Raji (cell line): Measurements from ENCODE around the gene PCMT1.

Experiments
- POLR2A ChIP-seq: IDR thresholded peaks from 2 replicates; pipeline ENCODE4 v1.6.1; 2011; ENCODE audit warnings: low read depth, low read length, control low read depth; ENCODE audit not compliant: insufficient read depth

PCMT1 gene

GRCh38 chr6:149749594-149750135 is at the start of gene PCMT1:
TSS of gene PCMT1 (plus strand) at chr6:149749741. CDS start at chr6:149749902, 161 bp downstream.
- TF ChIP-seq POLR2A = peak; percentile 91

DNA sequence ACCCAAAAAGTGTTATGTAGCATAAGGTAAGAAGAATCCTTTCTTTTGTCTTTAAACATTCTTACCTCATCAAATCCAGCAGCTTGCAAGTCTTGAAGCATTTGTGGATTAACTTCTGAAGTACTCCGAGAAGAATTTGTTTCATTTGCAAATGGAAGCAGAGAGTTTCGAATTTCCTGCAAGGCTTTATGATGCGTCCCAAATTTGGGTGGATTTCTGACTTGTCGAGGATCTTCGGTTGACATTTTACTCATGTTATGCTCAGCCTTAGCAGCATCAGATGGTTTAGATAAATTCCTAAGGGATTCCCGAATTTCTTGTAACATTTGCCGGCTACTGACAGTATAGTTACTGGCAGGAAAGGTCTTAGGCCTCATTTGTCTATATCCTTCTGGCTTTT is 47.8 kb upstream of the PCMT1 start:
- TF ChIP-seq POLR2A = no peak

DNA sequence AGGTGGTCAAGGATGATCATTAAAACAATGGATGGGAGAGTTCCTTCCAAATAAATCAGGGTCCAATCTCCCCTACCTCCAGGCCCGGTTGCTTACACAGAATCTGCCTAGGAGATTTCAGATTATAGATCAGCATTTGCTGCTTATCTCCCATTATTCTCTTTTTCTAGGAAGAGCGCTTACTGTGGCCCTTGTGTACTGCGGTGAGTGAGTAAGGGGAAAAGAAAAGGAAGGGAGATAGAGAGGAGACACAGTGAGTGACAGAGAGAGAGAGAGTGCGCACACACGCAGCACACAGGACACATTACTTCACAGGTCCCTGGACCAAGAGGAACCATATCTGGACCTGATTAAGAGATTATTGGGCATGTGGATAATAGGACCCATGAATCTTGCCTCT is 37.8 kb upstream of the PCMT1 start:
- no peak for TF ChIP-seq POLR2A

- no peak for TF ChIP-seq POLR2A
Measured at GRCh38 chr6:149714442-149714841, 35.1 kb upstream of the PCMT1 start.

- TF ChIP-seq POLR2A = no peak
Measured at GRCh38 chr6:149716181-149716963, 33.2 kb upstream of the PCMT1 start.

GRCh38 chr6:149717255-149717587 is 32.3 kb upstream of the PCMT1 start:
- no peak for TF ChIP-seq POLR2A

GRCh38 chr6:149717588-149718458 is 31.7 kb upstream of the PCMT1 start, which contains the start of gene LATS1:
TSS of gene LATS1 (minus strand) at chr6:149718101. CDS start at chr6:149702126, 15,975 bp downstream.
- TF ChIP-seq POLR2A = peak; percentile 97

- no peak for TF ChIP-seq POLR2A
Measured at GRCh38 chr6:149719531-149719930, 30.0 kb upstream of the PCMT1 start.

DNA sequence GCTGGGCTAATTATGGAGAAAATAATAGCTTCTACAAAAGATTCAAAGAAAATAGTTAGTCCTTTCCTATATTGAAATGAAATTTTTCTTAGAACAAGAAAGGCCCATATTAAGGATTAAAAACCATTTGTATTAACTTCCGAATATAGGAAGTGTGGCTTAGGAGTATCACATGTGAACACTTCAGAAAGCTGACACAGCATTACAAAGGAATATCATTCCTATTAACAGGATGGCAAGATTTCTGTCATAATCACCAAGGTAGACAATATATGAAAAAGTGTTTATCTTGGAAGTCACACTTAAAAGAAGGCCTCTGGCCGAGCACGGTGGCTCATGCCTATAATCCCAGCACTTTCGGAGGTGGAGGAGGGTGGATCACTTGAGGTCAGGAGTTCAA is 26.3 kb upstream of the PCMT1 start:
- no peak for TF ChIP-seq POLR2A

- TF ChIP-seq POLR2A = no peak
Measured at GRCh38 chr6:149723771-149724417, 25.6 kb upstream of the PCMT1 start.

DNA sequence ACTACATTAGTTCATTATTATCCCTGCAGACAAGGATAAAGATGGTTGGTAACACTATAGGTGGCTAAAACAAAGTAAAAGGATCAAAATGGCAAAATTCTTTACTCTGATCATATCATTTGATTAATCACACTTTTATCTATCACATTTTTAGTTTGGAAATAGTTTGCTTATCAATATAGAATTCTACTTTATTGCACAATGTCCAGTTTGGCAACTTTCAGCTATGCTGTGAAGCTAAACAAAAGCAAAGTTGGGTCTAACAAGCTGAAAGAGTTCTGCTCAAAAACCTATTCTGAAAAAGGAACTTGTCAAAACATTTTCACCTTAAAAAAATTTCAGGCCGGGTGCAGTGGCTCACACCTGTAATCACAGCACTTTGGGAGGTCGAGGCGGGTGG is 23.8 kb upstream of the PCMT1 start:
- TF ChIP-seq POLR2A = no peak

DNA sequence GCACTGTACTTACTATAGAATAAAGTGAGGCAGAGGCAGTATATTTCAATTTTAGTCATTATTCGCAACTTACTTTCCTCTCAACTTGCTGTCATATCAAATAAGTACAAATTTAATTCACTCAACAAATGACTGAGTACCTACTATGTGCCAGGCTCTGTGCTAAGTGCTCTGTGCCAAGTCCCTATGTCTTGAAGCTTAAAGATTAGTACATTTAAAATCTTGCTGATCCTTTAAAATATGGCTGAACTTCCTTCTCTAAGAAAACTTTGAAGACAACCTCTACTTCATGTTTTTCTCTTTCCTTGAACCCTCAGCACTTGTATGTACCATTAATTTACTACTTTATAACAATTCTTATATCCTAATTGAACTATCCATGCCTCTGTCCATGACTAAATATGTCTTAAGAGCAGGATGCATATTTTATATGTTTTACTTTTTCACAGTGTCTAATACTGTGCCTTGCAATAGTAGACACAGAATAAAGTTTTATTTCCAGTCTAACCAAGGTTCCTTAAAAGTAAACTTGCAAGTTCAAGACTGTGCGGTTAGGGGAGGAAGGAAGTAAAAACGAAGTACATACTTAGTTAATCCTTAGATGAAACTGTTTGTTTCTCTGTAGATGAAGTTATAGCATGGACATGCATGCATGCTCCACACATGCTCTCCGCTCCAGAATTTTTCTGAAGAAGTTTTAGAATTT is 21.6 kb upstream of the PCMT1 start:
- TF ChIP-seq POLR2A = no peak

- TF ChIP-seq POLR2A = no peak
Measured at GRCh38 chr6:149728499-149729234, 20.9 kb upstream of the PCMT1 start.

GRCh38 chr6:149729824-149730223 is 19.7 kb upstream of the PCMT1 start:
- TF ChIP-seq POLR2A = no peak
